ENCODE measurements around the gene H2BK1.

GRCh38 chr7:151232091-151232916 lies 22.0 kb upstream of the H2BK1 start, which contains the start of gene CHPF2:
- TF ChIP-seq POLR2AphosphoS5 (IDR thresholded peaks at IDR 0.05) (no peak), POLR2A (IDR thresholded peaks at IDR 0.05) (peak in 1 of 2 donors; percentile 67), EP300 (IDR thresholded peaks at IDR 0.05) (no peak)
- TF ChIP-seq, protein P1, sequence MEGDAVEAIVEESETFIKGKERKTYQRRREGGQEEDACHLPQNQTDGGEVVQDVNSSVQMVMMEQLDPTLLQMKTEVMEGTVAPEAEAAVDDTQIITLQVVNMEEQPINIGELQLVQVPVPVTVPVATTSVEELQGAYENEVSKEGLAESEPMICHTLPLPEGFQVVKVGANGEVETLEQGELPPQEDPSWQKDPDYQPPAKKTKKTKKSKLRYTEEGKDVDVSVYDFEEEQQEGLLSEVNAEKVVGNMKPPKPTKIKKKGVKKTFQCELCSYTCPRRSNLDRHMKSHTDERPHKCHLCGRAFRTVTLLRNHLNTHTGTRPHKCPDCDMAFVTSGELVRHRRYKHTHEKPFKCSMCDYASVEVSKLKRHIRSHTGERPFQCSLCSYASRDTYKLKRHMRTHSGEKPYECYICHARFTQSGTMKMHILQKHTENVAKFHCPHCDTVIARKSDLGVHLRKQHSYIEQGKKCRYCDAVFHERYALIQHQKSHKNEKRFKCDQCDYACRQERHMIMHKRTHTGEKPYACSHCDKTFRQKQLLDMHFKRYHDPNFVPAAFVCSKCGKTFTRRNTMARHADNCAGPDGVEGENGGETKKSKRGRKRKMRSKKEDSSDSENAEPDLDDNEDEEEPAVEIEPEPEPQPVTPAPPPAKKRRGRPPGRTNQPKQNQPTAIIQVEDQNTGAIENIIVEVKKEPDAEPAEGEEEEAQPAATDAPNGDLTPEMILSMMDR (IDR thresholded peaks at IDR 0.05) = no peak
